Lower leg skin (tissue), 3 donors: ENCODE results near the gene GBF1.

Experiments
- CTCF ChIP-seq, 3 donors: fragments of 450-650 bp; IDR thresholded peaks; one replicate each; pipeline ENCODE4 v1.5.1; 2016; ENCODE audit warnings: antibody characterized with exemption in 3 of 3, mild to moderate bottlenecking in 3 of 3, moderate library complexity in 2 of 3
- POLR2A ChIP-seq, 2 donors: fragments of 450-650 bp; IDR thresholded peaks; one replicate each; pipeline ENCODE4 v1.6.1; 2016 to 2017; ENCODE audit warnings: antibody characterized with exemption in 2 of 2, mild to moderate bottlenecking in 1 of 2, moderate library complexity in 1 of 2

- no peak for TF ChIP-seq CTCF (IDR thresholded peaks at IDR 0.05)
- TF ChIP-seq POLR2A (IDR thresholded peaks at IDR 0.05) = no peak
These were observed 137.5 kb downstream of the GBF1 start for GRCh38 chr10:102382871-102383270.
